ENCODE results near the gene TNFRSF12A. TPM values are rescaled to one million over a fixed set of nuclear protein-coding genes. Genes with fewer than 3 reads are reported as not detected.
A peak's percentile ranks its signal among the peaks of the same experiment; 100 is the strongest.

The TNFRSF12A gene
- total and polyA plus RNA-seq, 9 of the 15 experiments (the other 6 are each of a cell fraction or from before 2014, with no cell fraction given), result 0.41 to 61.8 (median 26.5) TPM

GRCh38 chr16:3021449-3022207 lies 1.5 kb downstream of the TNFRSF12A start:
- POLR2A ChIA-PET, result interaction anchor here (0.6 to 3.3 kb wide), 8 partner anchors 9 to 555 kb away, joined by 3 to 29 read pairs (median 6); no protein-coding TSS in a partner anchor
- FAIRE-seq (peak; percentile 61), ATAC-seq (peak; percentile 77), DNase-seq (ENCODE audit: extremely low read depth in 1 of 4, low spot score in 3 of 4) (peak; percentile 71 to 91 (median 78))
- Histone ChIP-seq H3K79me2 (ENCODE audit: control insufficient read depth, insufficient read depth, low read length) (peaks cover 42% of the 10 kb centered on the region), H3K4me2 (ENCODE audit: insufficient read depth, low read length) (peak overlapping the region; percentile 83), H3K9ac (ENCODE audit: insufficient read depth in 1 of 2, low read depth in 2 of 2, low read length in 2 of 2) (peak overlapping the region; percentile 88 to 94), H3K36me3 (ENCODE audit: control insufficient read depth, insufficient read depth, low read length) (peaks cover 30% of the 10 kb centered on the region; the same call in 2 of the 3 replicates), H3K4me3 (peak overlapping the region; percentile 82), H3K27ac (ENCODE audit: extremely low read depth, low read depth, low read length) (peak overlapping the region; percentile 90), H2AFZ (ENCODE audit: low read depth, low read length) (no peak overlapping the region; the same call in 1 of the 2 replicates), H3K9me3 (replicated peaks; ENCODE audit: control insufficient read depth, insufficient read depth, low read depth, low read length) (no peaks in the 10 kb centered on the region), H3K9me1 (ENCODE audit: control insufficient read depth, insufficient read depth, low read length) (peaks cover 2% of the 10 kb centered on the region), H4K20me1 (replicated peaks; ENCODE audit: control insufficient read depth, insufficient read depth, low read length) (peaks cover 28% of the 10 kb centered on the region), H3K27me3 (ENCODE audit: control insufficient read depth in 2 of 2, insufficient read depth in 2 of 2, low read length in 2 of 2) (no peaks in the 10 kb centered on the region), H3K4me1 (replicated peaks in 1 of 2; ENCODE audit: control insufficient read depth in 2 of 2, insufficient read depth in 2 of 2, low read length in 2 of 2) (peaks cover 30 to 87% of the 10 kb centered on the region in 2 experiments)
- no TSS peak for BruUV-seq (replicated peaks)
- intact Hi-C loops (cut with micrococcal nuclease) (loop anchor here (10.0 kb wide), 1 partner anchor 57 kb away; the partner anchor contains the start of genes KREMEN2 and PAQR4), in situ Hi-C loops (cut with MboI) (no loop called here)
- WGBS (ENCODE audit: insufficient coverage, low coverage, missing lambda C conversion rate), result 3% methylated on average over 24 of the region's 25 CpGs
- CTCF ChIA-PET (ENCODE audit: low intra/inter-chr PET ratio), result no interaction called here
- TF ChIP-seq ZNF318 (IDR thresholded peaks at IDR 0.05; ENCODE audit: borderline replicate concordance in 1 of 2, low read depth in 1 of 2) (no peak), CAMTA2 (CRISPR knock-in tag; conservative IDR thresholded peaks at IDR 0.05) (no peak), PRPF4 (IDR thresholded peaks at IDR 0.05; ENCODE audit: insufficient read depth, low read depth, low read length, poor library complexity, severe bottlenecking) (no peak), RBM39 (optimal IDR thresholded peaks at IDR 0.05; ENCODE audit: low read depth, low read length) (no peak), ZFP30 (CRISPR knock-in tag; IDR thresholded peaks at IDR 0.05; ENCODE audit: borderline replicate concordance) (no peak), JUN (IDR thresholded peaks at IDR 0.05; ENCODE audit: borderline replicate concordance, low read depth, low read length) (peak; percentile 31; the same call in 1 of the 2 replicates), JUN (CRISPR knock-in tag; IDR thresholded peaks at IDR 0.05; ENCODE audit: borderline replicate concordance) (0 out of 2 replicates have a peak, but pooled peaks have one; percentile 44), ETS2 (tag; IDR thresholded peaks at IDR 0.05; ENCODE audit: borderline replicate concordance, poor library complexity, severe bottlenecking) (no peak)
- TF ChIP-seq, protein P1, sequence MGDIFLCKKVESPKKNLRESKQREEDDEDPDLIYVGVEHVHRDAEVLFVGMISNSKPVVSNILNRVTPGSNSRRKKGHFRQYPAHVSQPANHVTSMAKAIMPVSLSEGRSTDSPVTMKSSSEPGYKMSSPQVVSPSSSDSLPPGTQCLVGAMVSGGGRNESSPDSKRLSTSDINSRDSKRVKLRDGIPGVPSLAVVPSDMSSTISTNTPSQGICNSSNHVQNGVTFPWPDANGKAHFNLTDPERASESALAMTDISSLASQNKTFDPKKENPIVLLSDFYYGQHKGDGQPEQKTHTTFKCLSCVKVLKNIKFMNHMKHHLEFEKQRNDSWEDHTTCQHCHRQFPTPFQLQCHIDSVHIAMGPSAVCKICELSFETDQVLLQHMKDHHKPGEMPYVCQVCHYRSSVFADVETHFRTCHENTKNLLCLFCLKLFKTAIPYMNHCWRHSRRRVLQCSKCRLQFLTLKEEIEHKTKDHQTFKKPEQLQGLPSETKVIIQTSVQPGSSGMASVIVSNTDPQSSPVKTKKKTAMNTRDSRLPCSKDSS (IDR thresholded peaks at IDR 0.05; ENCODE audit: low read depth, partially characterized antibody), result no peak

Measured in K562 (cell line).